HCT116 (cell line): Measurements from ENCODE around the gene KRT85. TPM values are rescaled to one million over a fixed set of nuclear protein-coding genes. Genes with fewer than 3 reads are reported as not detected.

Source experiments
- ATAC-seq: fragments of 200-7000 bp; cut with Tn5 transposase; 2 replicates; pipeline ENCODE4 v1.9.1; 2020; ENCODE audit warnings: mild to moderate bottlenecking, moderate library complexity
- BruUV-seq: library from RNA; stranded (reverse); fragments of 400-500 nt; replicated peaks from 2 replicates; lab custom pipeline; 2021; lab: Mats Ljungman, UMichigan
- CTCF ChIA-PET: fragments of 300-600 bp; sonication (Branson Sonifier 250); formaldehyde crosslinking; loops from one replicate; lab custom pipeline; 2021; ENCODE audit warnings: antibody characterized with exemption; lab: Charles Lee
- POLR2A ChIA-PET: fragments of 300-600, 350-600 bp; sonication (Branson Sonifier 250); formaldehyde crosslinking; loops from one replicate; lab custom pipeline; 2021; ENCODE audit warnings: antibody characterized with exemption; lab: Charles Lee
- RAD21 ChIA-PET, 2 experiments: fragments of 300-600 bp; sonication (Branson Sonifier 250); formaldehyde crosslinking; loops; one replicate each; lab custom pipeline; 2023; ENCODE audit warnings: low total read pairs in 2 of 2; ENCODE audit not compliant: uncharacterized antibody in 2 of 2, unreplicated experiment in 2 of 2, low non-redundant PET in 1 of 2; lab: Charles Lee
- DNase-seq: peaks from one replicate; pipeline ENCODE4 v3.0.0-alpha.2; 2010; ENCODE audit warnings: low read depth, low spot score
- H2AFZ ChIP-seq: fragments of 200-600 bp; shearing (Covaris generic), sonication (generic); 2 replicates; pipeline ENCODE4 v1.6.1; 2017; ENCODE audit warnings: low read depth, mixed run types, mixed read lengths, antibody characterized with exemption, low read length; ENCODE audit not compliant: poor library complexity, severe bottlenecking
- H3K27ac ChIP-seq: 2 replicates; pipeline ENCODE4 v1.5.1; 2012; ENCODE audit warnings: low read depth, low read length
- H3K27me3 ChIP-seq: fragments of 200-600 bp; sonication (generic); 2 replicates; pipeline ENCODE4 v1.6.1; 2016; ENCODE audit warnings: mixed run types, low read length, mixed read lengths; ENCODE audit not compliant: insufficient read depth
- H3K36me3 ChIP-seq, 2 experiments: fragments of 200-500 bp in 1 of 2; fragments of 200-600 bp in 1 of 2; sonication (Bioruptor generic) in 1 of 2; sonication (generic) in 1 of 2; 2 replicates each; pipeline versions ENCODE4 v1.5.1 to v1.6.1; 2014 to 2016; ENCODE audit warnings: low read length in 2 of 2, inconsistent platforms in 1 of 2, mixed read lengths in 1 of 2, mixed run types in 1 of 2; ENCODE audit not compliant: insufficient read depth in 2 of 2, control insufficient read depth in 1 of 2
- H3K4me1 ChIP-seq, 2 experiments: fragments of 200-600 bp in 1 of 2; sonication (generic) in 1 of 2; 2 replicates each; pipeline versions ENCODE4 v1.5.1 to v1.6.1; 2012 to 2017; ENCODE audit warnings: low read length in 2 of 2, inconsistent platforms in 1 of 2, mild to moderate bottlenecking in 1 of 2, mixed read lengths in 1 of 2, mixed run types in 1 of 2, moderate library complexity in 1 of 2; ENCODE audit not compliant: insufficient read depth in 2 of 2, control insufficient read depth in 1 of 2
- H3K4me2 ChIP-seq: fragments of 200-600 bp; sonication (generic); 2 replicates; pipeline ENCODE4 v1.6.1; 2017; ENCODE audit warnings: mixed run types, low read length, mixed read lengths
- H3K4me3 ChIP-seq, 2 experiments: fragments of 200-600 bp in 1 of 2; sonication (generic) in 1 of 2; replicated peaks in 1 of 2; 2 replicates each; pipeline ENCODE4 v1.5.1; 2011 to 2016; ENCODE audit warnings: low read length in 2 of 2, control low read depth in 1 of 2, low read depth in 1 of 2, mild to moderate bottlenecking in 1 of 2, mixed read lengths in 1 of 2, mixed run types in 1 of 2
- H3K79me2 ChIP-seq: fragments of 200-600 bp; sonication (generic); 2 replicates; pipeline ENCODE4 v1.6.1; 2017; ENCODE audit warnings: mild to moderate bottlenecking, mixed run types, low read length, moderate library complexity, mixed read lengths; ENCODE audit not compliant: insufficient read depth
- H3K9ac ChIP-seq: fragments of 200-600 bp; sonication (generic); 2 replicates; pipeline ENCODE4 v1.6.1; 2016; ENCODE audit warnings: low read length, mixed read lengths
- H3K9me2 ChIP-seq: fragments of 200-600 bp; sonication (generic), shearing (Covaris generic); 2 replicates; pipeline ENCODE4 v1.6.1; 2017; ENCODE audit warnings: mixed run types, mild to moderate bottlenecking, moderate library complexity; ENCODE audit not compliant: insufficient read depth
- H3K9me3 ChIP-seq, 2 experiments: fragments of 200-500 bp in 1 of 2; fragments of 200-600 bp in 1 of 2; sonication (Bioruptor generic) in 1 of 2; sonication (generic) in 1 of 2; 2 replicates each; pipeline ENCODE4 v1.6.1; 2014 to 2017; ENCODE audit warnings: low read length in 2 of 2, mixed read lengths in 2 of 2, inconsistent platforms in 1 of 2, low read depth in 1 of 2, mild to moderate bottlenecking in 1 of 2, mixed run types in 1 of 2, moderate library complexity in 1 of 2; ENCODE audit not compliant: control insufficient read depth in 1 of 2, insufficient read depth in 1 of 2
- H4K20me1 ChIP-seq: fragments of 200-600 bp; sonication (generic), shearing (Covaris generic); 2 replicates; pipeline ENCODE4 v1.6.1; 2017; ENCODE audit warnings: mixed run types, mild to moderate bottlenecking, moderate library complexity; ENCODE audit not compliant: insufficient read depth
- CBX3 ChIP-seq: IDR thresholded peaks from 2 replicates; pipeline ENCODE4 v1.6.1; 2012; ENCODE audit warnings: low read depth
- CEBPB ChIP-seq: IDR thresholded peaks from 2 replicates; pipeline ENCODE4 v1.6.1; 2012; ENCODE audit warnings: low read depth
- EGR1 ChIP-seq: IDR thresholded peaks from 2 replicates; pipeline ENCODE4 v1.6.1; 2012; ENCODE audit warnings: low read depth
- ELF1 ChIP-seq: IDR thresholded peaks from 2 replicates; pipeline ENCODE4 v1.6.1; 2012; ENCODE audit warnings: low read depth, borderline replicate concordance
- EZH2 ChIP-seq: fragments of 200-600 bp; sonication (generic); IDR thresholded peaks from 2 replicates; pipeline ENCODE4 v1.6.1; 2017; ENCODE audit warnings: antibody characterized with exemption, mixed run types
- EZH2phosphoT487 ChIP-seq: fragments of 200-600 bp; IDR thresholded peaks from 2 replicates; pipeline ENCODE4 v1.6.1; 2018; ENCODE audit warnings: antibody characterized with exemption, borderline replicate concordance
- FOSL1 ChIP-seq: IDR thresholded peaks from 2 replicates; pipeline ENCODE4 v1.6.1; 2012; ENCODE audit warnings: low read depth
- JUND ChIP-seq: IDR thresholded peaks from 2 replicates; pipeline ENCODE4 v1.6.1; 2012
- POLR2A ChIP-seq: IDR thresholded peaks from 2 replicates; pipeline ENCODE4 v1.7.0; 2011; ENCODE audit warnings: borderline replicate concordance; ENCODE audit not compliant: insufficient read depth, insufficient read length; ENCODE audit errors: extremely low read depth
- RAD21 ChIP-seq: IDR thresholded peaks from 2 replicates; pipeline ENCODE4 v1.6.1; 2012; ENCODE audit warnings: low read depth, mild to moderate bottlenecking
- SIN3A ChIP-seq: IDR thresholded peaks from 2 replicates; pipeline ENCODE4 v1.6.1; 2012; ENCODE audit warnings: low read depth
- SP1 ChIP-seq: IDR thresholded peaks from 2 replicates; pipeline ENCODE4 v1.6.1; 2012; ENCODE audit warnings: low read depth
- SRF ChIP-seq: IDR thresholded peaks from 2 replicates; pipeline ENCODE4 v1.6.1; 2012; ENCODE audit warnings: low read depth
- YY1 ChIP-seq: IDR thresholded peaks from 2 replicates; pipeline ENCODE4 v1.6.1; 2011; ENCODE audit warnings: low read length, low read depth, moderate library complexity, mild to moderate bottlenecking; ENCODE audit not compliant: insufficient replicate concordance; ENCODE audit errors: extremely low read depth
- ZFX ChIP-seq: fragments of 450-650 bp; IDR thresholded peaks from 2 replicates; pipeline ENCODE4 v1.6.1; 2017
- ZNF274 ChIP-seq: fragments of 200-500 bp; sonication (Bioruptor generic); IDR thresholded peaks from 2 replicates; pipeline ENCODE4 v1.6.1; 2014; ENCODE audit warnings: mild to moderate bottlenecking, low read depth, low read length, inconsistent platforms
- intact Hi-C: fragments of 100-400 bp; cut with micrococcal nuclease; formaldehyde crosslinking; loops from 2 replicates; pipeline ENCODE4 v1.10.0; 2022
- total RNA-seq: library from RNA; stranded (reverse); gene quantifications from one replicate; pipeline ENCODE4 v1.2.1, GENCODE V29; 2021; ENCODE audit not compliant: unreplicated experiment
- TF ChIP-seq, protein P1 (sequence below): IDR thresholded peaks from 2 replicates; pipeline ENCODE4 v1.6.1; 2011; ENCODE audit warnings: mild to moderate bottlenecking, low read length, moderate library complexity; ENCODE audit not compliant: insufficient replicate concordance; ENCODE audit errors: extremely low read depth
- TF ChIP-seq, protein P2 (sequence below): IDR thresholded peaks from 2 replicates; pipeline ENCODE4 v1.6.1; 2012; ENCODE audit warnings: low read depth
- TF ChIP-seq, protein P3 (sequence below), 3 experiments: fragments of 200-600 bp in 1 of 3; sonication (generic) in 1 of 3; IDR thresholded peaks in 2 of 3; conservative IDR thresholded peaks in 1 of 3; 2 replicates each; pipeline ENCODE4 v1.5.1; 2012 to 2017; ENCODE audit warnings: low read depth in 2 of 3, low read length in 2 of 3, antibody characterized with exemption in 1 of 3, borderline replicate concordance in 1 of 3, control low read depth in 1 of 3, mild to moderate bottlenecking in 1 of 3, mixed read lengths in 1 of 3, mixed run types in 1 of 3, moderate library complexity in 1 of 3; ENCODE audit not compliant: insufficient read depth in 1 of 3

The KRT85 gene
- total RNA-seq, 1 experiment from 2014 or later, result not detected

- BruUV-seq, result no TSS peak
- TF ChIP-seq, protein P1, sequence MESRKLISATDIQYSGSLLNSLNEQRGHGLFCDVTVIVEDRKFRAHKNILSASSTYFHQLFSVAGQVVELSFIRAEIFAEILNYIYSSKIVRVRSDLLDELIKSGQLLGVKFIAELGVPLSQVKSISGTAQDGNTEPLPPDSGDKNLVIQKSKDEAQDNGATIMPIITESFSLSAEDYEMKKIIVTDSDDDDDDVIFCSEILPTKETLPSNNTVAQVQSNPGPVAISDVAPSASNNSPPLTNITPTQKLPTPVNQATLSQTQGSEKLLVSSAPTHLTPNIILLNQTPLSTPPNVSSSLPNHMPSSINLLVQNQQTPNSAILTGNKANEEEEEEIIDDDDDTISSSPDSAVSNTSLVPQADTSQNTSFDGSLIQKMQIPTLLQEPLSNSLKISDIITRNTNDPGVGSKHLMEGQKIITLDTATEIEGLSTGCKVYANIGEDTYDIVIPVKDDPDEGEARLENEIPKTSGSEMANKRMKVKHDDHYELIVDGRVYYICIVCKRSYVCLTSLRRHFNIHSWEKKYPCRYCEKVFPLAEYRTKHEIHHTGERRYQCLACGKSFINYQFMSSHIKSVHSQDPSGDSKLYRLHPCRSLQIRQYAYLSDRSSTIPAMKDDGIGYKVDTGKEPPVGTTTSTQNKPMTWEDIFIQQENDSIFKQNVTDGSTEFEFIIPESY, result no peak
- TF ChIP-seq ZFX (no peak), RAD21 (no peak), CBX3 (no peak), JUND (no peak), CEBPB (no peak), EGR1 (no peak), ELF1 (no peak), SRF (no peak), POLR2A (no peak), FOSL1 (no peak), EZH2phosphoT487 (no peak), YY1 (no peak), SIN3A (no peak), ZNF274 (no peak), SP1 (no peak), EZH2 (no peak)
- TF ChIP-seq, protein P2, sequence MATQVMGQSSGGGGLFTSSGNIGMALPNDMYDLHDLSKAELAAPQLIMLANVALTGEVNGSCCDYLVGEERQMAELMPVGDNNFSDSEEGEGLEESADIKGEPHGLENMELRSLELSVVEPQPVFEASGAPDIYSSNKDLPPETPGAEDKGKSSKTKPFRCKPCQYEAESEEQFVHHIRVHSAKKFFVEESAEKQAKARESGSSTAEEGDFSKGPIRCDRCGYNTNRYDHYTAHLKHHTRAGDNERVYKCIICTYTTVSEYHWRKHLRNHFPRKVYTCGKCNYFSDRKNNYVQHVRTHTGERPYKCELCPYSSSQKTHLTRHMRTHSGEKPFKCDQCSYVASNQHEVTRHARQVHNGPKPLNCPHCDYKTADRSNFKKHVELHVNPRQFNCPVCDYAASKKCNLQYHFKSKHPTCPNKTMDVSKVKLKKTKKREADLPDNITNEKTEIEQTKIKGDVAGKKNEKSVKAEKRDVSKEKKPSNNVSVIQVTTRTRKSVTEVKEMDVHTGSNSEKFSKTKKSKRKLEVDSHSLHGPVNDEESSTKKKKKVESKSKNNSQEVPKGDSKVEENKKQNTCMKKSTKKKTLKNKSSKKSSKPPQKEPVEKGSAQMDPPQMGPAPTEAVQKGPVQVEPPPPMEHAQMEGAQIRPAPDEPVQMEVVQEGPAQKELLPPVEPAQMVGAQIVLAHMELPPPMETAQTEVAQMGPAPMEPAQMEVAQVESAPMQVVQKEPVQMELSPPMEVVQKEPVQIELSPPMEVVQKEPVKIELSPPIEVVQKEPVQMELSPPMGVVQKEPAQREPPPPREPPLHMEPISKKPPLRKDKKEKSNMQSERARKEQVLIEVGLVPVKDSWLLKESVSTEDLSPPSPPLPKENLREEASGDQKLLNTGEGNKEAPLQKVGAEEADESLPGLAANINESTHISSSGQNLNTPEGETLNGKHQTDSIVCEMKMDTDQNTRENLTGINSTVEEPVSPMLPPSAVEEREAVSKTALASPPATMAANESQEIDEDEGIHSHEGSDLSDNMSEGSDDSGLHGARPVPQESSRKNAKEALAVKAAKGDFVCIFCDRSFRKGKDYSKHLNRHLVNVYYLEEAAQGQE, result no peak
- TF ChIP-seq, protein P3, sequence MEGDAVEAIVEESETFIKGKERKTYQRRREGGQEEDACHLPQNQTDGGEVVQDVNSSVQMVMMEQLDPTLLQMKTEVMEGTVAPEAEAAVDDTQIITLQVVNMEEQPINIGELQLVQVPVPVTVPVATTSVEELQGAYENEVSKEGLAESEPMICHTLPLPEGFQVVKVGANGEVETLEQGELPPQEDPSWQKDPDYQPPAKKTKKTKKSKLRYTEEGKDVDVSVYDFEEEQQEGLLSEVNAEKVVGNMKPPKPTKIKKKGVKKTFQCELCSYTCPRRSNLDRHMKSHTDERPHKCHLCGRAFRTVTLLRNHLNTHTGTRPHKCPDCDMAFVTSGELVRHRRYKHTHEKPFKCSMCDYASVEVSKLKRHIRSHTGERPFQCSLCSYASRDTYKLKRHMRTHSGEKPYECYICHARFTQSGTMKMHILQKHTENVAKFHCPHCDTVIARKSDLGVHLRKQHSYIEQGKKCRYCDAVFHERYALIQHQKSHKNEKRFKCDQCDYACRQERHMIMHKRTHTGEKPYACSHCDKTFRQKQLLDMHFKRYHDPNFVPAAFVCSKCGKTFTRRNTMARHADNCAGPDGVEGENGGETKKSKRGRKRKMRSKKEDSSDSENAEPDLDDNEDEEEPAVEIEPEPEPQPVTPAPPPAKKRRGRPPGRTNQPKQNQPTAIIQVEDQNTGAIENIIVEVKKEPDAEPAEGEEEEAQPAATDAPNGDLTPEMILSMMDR (IDR thresholded peaks at IDR 0.05 in 2 of 3, conservative IDR thresholded peaks at IDR 0.05 in 1 of 3; ENCODE audit: borderline replicate concordance in 1 of 3, insufficient read depth in 1 of 3, low read depth in 2 of 3, low read length in 2 of 3), result no peak
- intact Hi-C loops, result no loop called here
- no peaks in the 10 kb centered on the region for H3K36me3 ChIP-seq
- no peaks in the 10 kb centered on the region for H3K9me2 ChIP-seq
- 0 out of 2 replicates have a peak overlapping the region, but pooled peaks have one; percentile 19 for H3K9ac ChIP-seq
- ChIA-PET RAD21 (no interaction called here), POLR2A (interaction anchor here (1.4 kb wide), 1 partner anchor 67 kb away, joined by 4 read pairs; no protein-coding TSS in a partner anchor), CTCF (interaction anchor here (1.2 to 2.6 kb wide), 3 partner anchors 15 to 26 kb away, joined by 3 to 10 read pairs (median 4); no protein-coding TSS in a partner anchor)
- ATAC-seq (no peak), DNase-seq (no peak)
- no peak overlapping the region for H3K27ac ChIP-seq
- no peak overlapping the region for H3K4me2 ChIP-seq
- no peaks in the 10 kb centered on the region for H3K27me3 ChIP-seq
- H3K4me1 ChIP-seq, result peaks cover 14 to 29% of the 10 kb centered on the region in 2 experiments
- no peaks in the 10 kb centered on the region for H3K9me3 ChIP-seq
- H3K79me2 ChIP-seq, result no peaks in the 10 kb centered on the region
- H3K4me3 ChIP-seq, result no peak overlapping the region
- no peak overlapping the region for H2AFZ ChIP-seq
- H4K20me1 ChIP-seq, result no peaks in the 10 kb centered on the region
Measured at GRCh38 chr12:52346593-52346992, 20.7 kb downstream of the KRT85 start.
